SK-N-SH (cell line): Measurements from ENCODE around the gene TPRG1L. TPM values are rescaled to one million over a fixed set of nuclear protein-coding genes. Genes with fewer than 3 reads are reported as not detected.

Experiments
- CTCF ChIA-PET: fragments of 300-600, 350-600 bp; formaldehyde crosslinking; extraction: SDS; loops from one replicate; lab custom pipeline; 2021; lab: Yijun Ruan, JAX
- POLR2A ChIA-PET: fragments of 350-600 bp; sonication (Branson Sonifier 250); formaldehyde crosslinking; extraction: SDS; loops from one replicate; lab custom pipeline; 2020; ENCODE audit warnings: antibody characterized with exemption, inconsistent platforms; lab: Yijun Ruan, JAX
- DNase-seq: peaks from one replicate; pipeline ENCODE4 v3.0.0; 2012
- H2AFZ ChIP-seq: fragments of 200-600 bp; sonication (generic); 2 replicates; pipeline ENCODE4 v1.8.1; 2016; ENCODE audit warnings: antibody characterized with exemption, mild to moderate bottlenecking, low read depth
- H3F3A ChIP-seq: fragments of 200-600 bp; sonication (generic); replicated peaks from 2 replicates; pipeline ENCODE3; 2016; ENCODE audit warnings: antibody characterized with exemption, mild to moderate bottlenecking; ENCODE audit not compliant: insufficient read depth
- H3K27ac ChIP-seq, 2 experiments: fragments of 200-500 bp in 1 of 2; fragments of 200-600 bp in 1 of 2; sonication (Bioruptor generic) in 1 of 2; sonication (generic), shearing (Covaris generic) in 1 of 2; 2 replicates each; pipeline versions ENCODE4 v1.5.1 to v1.6.1; 2014 to 2016; ENCODE audit warnings: low read depth in 2 of 2, inconsistent platforms in 1 of 2, low read length in 1 of 2, mild to moderate bottlenecking in 1 of 2, mixed read lengths in 1 of 2
- H3K27me3 ChIP-seq: fragments of 200-600 bp; sonication (generic), shearing (Covaris generic); 2 replicates; pipeline ENCODE4 v1.6.1; 2016; ENCODE audit warnings: mixed run types; ENCODE audit not compliant: insufficient read depth
- H3K36me3 ChIP-seq, 2 experiments: fragments of 200-500 bp in 1 of 2; fragments of 200-600 bp in 1 of 2; sonication (Bioruptor generic) in 1 of 2; sonication (generic) in 1 of 2; replicated peaks in 1 of 2; 2 replicates each; pipeline versions ENCODE3 to v1.5.1; 2014 to 2016; ENCODE audit warnings: low read length in 1 of 2, mild to moderate bottlenecking in 1 of 2; ENCODE audit not compliant: insufficient read depth in 2 of 2, control insufficient read depth in 1 of 2
- H3K4me1 ChIP-seq, 2 experiments: fragments of 200-500 bp in 1 of 2; fragments of 200-600 bp in 1 of 2; sonication (Bioruptor generic) in 1 of 2; sonication (generic), shearing (Covaris generic) in 1 of 2; 2 replicates each; pipeline versions ENCODE4 v1.5.1 to v1.6.1; 2014 to 2016; ENCODE audit warnings: low read depth in 1 of 2, low read length in 1 of 2, mixed run types in 1 of 2; ENCODE audit not compliant: insufficient read depth in 2 of 2, control insufficient read depth in 1 of 2
- H3K4me2 ChIP-seq: fragments of 200-600 bp; sonication (generic), shearing (Covaris generic); 2 replicates; pipeline ENCODE4 v1.6.1; 2017; ENCODE audit warnings: mixed run types
- H3K4me3 ChIP-seq, 2 experiments: fragments of 200-500 bp in 1 of 2; fragments of 200-600 bp in 1 of 2; sonication (Bioruptor generic) in 1 of 2; sonication (generic), shearing (Covaris generic) in 1 of 2; 2 replicates each; pipeline versions ENCODE4 v1.5.1 to v1.8.1; 2014 to 2016; ENCODE audit warnings: low read depth in 2 of 2, inconsistent platforms in 1 of 2, low read length in 1 of 2, mild to moderate bottlenecking in 1 of 2, mixed read lengths in 1 of 2, moderate library complexity in 1 of 2
- H3K79me2 ChIP-seq: fragments of 200-600 bp; sonication (generic); 2 replicates; pipeline ENCODE4 v1.8.1; 2017; ENCODE audit warnings: mild to moderate bottlenecking; ENCODE audit not compliant: insufficient read depth
- H3K9ac ChIP-seq: fragments of 200-600 bp; sonication (generic); 2 replicates; pipeline ENCODE4 v1.6.1; 2017; ENCODE audit warnings: mixed run types
- H3K9me2 ChIP-seq: fragments of 200-600 bp; sonication (generic); 2 replicates; pipeline ENCODE4 v1.6.1; 2017; ENCODE audit warnings: mixed run types
- H3K9me3 ChIP-seq: fragments of 200-600 bp; sonication (generic); 2 replicates; pipeline ENCODE4 v1.6.1; 2017; ENCODE audit warnings: mixed run types, mild to moderate bottlenecking, moderate library complexity
- H4K20me1 ChIP-seq: fragments of 200-600 bp; sonication (generic); 2 replicates; pipeline ENCODE4 v1.6.1; 2017; ENCODE audit warnings: mild to moderate bottlenecking, mixed run types; ENCODE audit not compliant: insufficient read depth
- CHD2 ChIP-seq: fragments of 150-350 bp; IDR thresholded peaks from 2 replicates; pipeline ENCODE4 v1.6.1; 2018; ENCODE audit warnings: low read length; ENCODE audit not compliant: partially characterized antibody
- FOXM1 ChIP-seq: IDR thresholded peaks from 2 replicates; pipeline ENCODE4 v1.4.0; 2012; ENCODE audit warnings: low read depth, mild to moderate bottlenecking
- GABPA ChIP-seq: IDR thresholded peaks from 2 replicates; pipeline ENCODE4 v1.4.0; 2012; ENCODE audit warnings: low read depth, mild to moderate bottlenecking
- JUND ChIP-seq: IDR thresholded peaks from 2 replicates; pipeline ENCODE4 v1.4.0; 2012
- MEF2A ChIP-seq: IDR thresholded peaks from 2 replicates; pipeline ENCODE4 v1.4.0; 2012; ENCODE audit warnings: low read depth, borderline replicate concordance
- POLR2AphosphoS5 ChIP-seq: IDR thresholded peaks from 2 replicates; pipeline ENCODE4 v1.6.1; 2012; ENCODE audit warnings: low read depth, low read length
- RAD21 ChIP-seq: IDR thresholded peaks from 2 replicates; pipeline ENCODE4 v1.6.1; 2012; ENCODE audit warnings: mild to moderate bottlenecking, low read length
- RCOR1 ChIP-seq: fragments of 150-350 bp; IDR thresholded peaks from 2 replicates; pipeline ENCODE4 v1.6.1; 2017; ENCODE audit warnings: antibody characterized with exemption, low read length
- RFX5 ChIP-seq: IDR thresholded peaks from 2 replicates; pipeline ENCODE4 v1.6.1; 2012; ENCODE audit warnings: mild to moderate bottlenecking, improper control_type of control experiment, low read length
- RXRA ChIP-seq: IDR thresholded peaks from 2 replicates; pipeline ENCODE4 v1.4.0; 2012; ENCODE audit warnings: low read depth, mild to moderate bottlenecking, borderline replicate concordance
- SIN3A ChIP-seq: IDR thresholded peaks from 2 replicates; pipeline ENCODE4 v1.6.1; 2012; ENCODE audit warnings: low read depth, mild to moderate bottlenecking, low read length, moderate library complexity, borderline replicate concordance
- SMC3 ChIP-seq: IDR thresholded peaks from 2 replicates; pipeline ENCODE4 v1.6.1; 2012; ENCODE audit warnings: low read depth, low read length, improper control_type of control experiment
- TAF1 ChIP-seq: IDR thresholded peaks from 2 replicates; pipeline ENCODE4 v1.6.1; 2012; ENCODE audit warnings: low read depth, mild to moderate bottlenecking, low read length, moderate library complexity, borderline replicate concordance
- YY1 ChIP-seq: IDR thresholded peaks from 2 replicates; pipeline ENCODE4 v1.4.0; 2012; ENCODE audit warnings: low read depth, mild to moderate bottlenecking
- WGBS: methylation state at CpG from one replicate; pipeline ENCODE4 v1.1.6; 2017; ENCODE audit warnings: low lambda C conversion rate; 5-methylcytosine and 5-hydroxymethylcytosine counted together
- polyA plus RNA-seq, 3 experiments: library from polyadenylated mRNA; depleted of rRNA; stranded (reverse); fragments of >200 nt; gene quantifications; 2 replicates each; pipeline ENCODE4 v1.2.3, GENCODE V29; 2012
- TF ChIP-seq, protein P1 (sequence below): IDR thresholded peaks from 2 replicates; pipeline ENCODE4 v1.4.0; 2012; ENCODE audit warnings: low read depth, borderline replicate concordance
- TF ChIP-seq, protein P2 (sequence below): fragments of 200-600 bp; sonication (generic); IDR thresholded peaks from 2 replicates; pipeline ENCODE4 v1.6.1; 2017; ENCODE audit warnings: antibody characterized with exemption, mild to moderate bottlenecking, moderate library complexity

Gene TPRG1L
- polyA plus RNA-seq, 1 of the 3 experiments (the other 2 are of a cell fraction), result 25.9 TPM

DNA sequence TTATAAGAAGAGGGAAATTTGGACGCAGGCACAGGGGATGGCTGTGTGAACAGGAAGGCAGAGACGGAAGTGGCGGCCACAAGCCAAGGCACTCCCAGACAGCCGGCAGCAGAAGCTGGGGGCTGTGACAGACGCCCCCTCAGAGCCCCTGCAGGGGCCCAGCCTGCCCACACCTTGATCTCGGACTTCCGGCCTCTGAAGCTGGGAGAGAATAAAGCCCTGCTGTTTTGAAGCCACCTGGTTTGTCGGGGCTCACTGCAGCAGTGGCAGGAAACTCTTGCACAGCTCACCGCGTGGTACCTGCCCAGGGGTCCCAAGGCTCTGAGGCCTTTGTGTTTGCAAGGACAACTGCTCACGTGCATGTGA, 27.2 kb upstream of the TPRG1L start:
- CTCF ChIA-PET, result interaction anchor here (1.3 to 3.0 kb wide), 5 partner anchors 8 to 127 kb away, joined by 3 to 17 read pairs (median 7); no protein-coding TSS in a partner anchor
- POLR2A ChIA-PET, result no interaction called here
- H2AFZ ChIP-seq, result no peak overlapping the region
- H3K9me3 ChIP-seq, result no peaks in the 10 kb centered on the region
- no peaks in the 10 kb centered on the region for H3K79me2 ChIP-seq
- no peak overlapping the region for H3K9ac ChIP-seq
- no peaks in the 10 kb centered on the region for H3K27me3 ChIP-seq
- no peaks in the 10 kb centered on the region for H3F3A ChIP-seq
- no peak overlapping the region for H3K27ac ChIP-seq
- H3K4me3 ChIP-seq, result no peak overlapping the region
- H3K4me1 ChIP-seq, result peaks cover 0 to 23% of the 10 kb centered on the region in 2 experiments; a peak in 1 of 4 replicates
- no peaks in the 10 kb centered on the region for H3K9me2 ChIP-seq
- WGBS, result 92% methylated on average over 6 of the region's 11 CpGs
- TF ChIP-seq YY1 (no peak), GABPA (no peak), JUND (no peak), RFX5 (no peak), RXRA (no peak), MEF2A (no peak), TAF1 (no peak), RCOR1 (no peak), POLR2AphosphoS5 (no peak), SIN3A (no peak), SMC3 (no peak), CHD2 (no peak), RAD21 (no peak)
- TF ChIP-seq, protein P1, sequence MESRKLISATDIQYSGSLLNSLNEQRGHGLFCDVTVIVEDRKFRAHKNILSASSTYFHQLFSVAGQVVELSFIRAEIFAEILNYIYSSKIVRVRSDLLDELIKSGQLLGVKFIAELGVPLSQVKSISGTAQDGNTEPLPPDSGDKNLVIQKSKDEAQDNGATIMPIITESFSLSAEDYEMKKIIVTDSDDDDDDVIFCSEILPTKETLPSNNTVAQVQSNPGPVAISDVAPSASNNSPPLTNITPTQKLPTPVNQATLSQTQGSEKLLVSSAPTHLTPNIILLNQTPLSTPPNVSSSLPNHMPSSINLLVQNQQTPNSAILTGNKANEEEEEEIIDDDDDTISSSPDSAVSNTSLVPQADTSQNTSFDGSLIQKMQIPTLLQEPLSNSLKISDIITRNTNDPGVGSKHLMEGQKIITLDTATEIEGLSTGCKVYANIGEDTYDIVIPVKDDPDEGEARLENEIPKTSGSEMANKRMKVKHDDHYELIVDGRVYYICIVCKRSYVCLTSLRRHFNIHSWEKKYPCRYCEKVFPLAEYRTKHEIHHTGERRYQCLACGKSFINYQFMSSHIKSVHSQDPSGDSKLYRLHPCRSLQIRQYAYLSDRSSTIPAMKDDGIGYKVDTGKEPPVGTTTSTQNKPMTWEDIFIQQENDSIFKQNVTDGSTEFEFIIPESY, result no peak
- no peaks in the 10 kb centered on the region for H4K20me1 ChIP-seq
- no peak overlapping the region for H3K4me2 ChIP-seq
- DNase-seq, result no peak
- no peaks in the 10 kb centered on the region for H3K36me3 ChIP-seq

DNA sequence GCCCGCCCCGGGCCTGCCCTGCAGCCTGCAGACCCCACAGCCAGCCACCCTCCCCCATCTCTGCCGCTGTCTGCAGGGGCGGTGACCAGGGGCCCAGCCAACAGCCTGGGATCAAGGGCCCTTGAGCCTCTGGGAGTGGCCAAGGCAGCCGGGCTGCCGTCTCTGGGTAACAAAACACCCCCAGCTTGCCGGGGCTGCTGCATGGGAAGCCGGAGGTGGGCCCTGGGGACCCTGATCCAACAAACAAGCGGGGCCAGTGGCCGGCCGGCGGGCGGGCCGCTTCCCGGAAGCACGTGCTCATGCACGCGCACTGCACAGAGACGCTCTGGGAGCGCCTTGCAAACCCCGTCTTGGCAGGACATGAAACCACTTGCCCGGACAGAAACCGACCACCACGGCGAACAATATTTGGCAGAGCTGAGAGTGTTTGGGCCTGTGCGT, 26.7 kb upstream of the TPRG1L start:
- Histone ChIP-seq H3K4me2 (no peak overlapping the region), H3F3A (no peaks in the 10 kb centered on the region), H3K36me3 (no peaks in the 10 kb centered on the region), H3K4me3 (no peak overlapping the region), H4K20me1 (no peaks in the 10 kb centered on the region), H3K79me2 (no peaks in the 10 kb centered on the region), H2AFZ (no peak overlapping the region), H3K9ac (no peak overlapping the region), H3K9me3 (no peaks in the 10 kb centered on the region), H3K27me3 (no peaks in the 10 kb centered on the region), H3K27ac (no peak overlapping the region; a peak in 1 of 4 replicates), H3K9me2 (no peaks in the 10 kb centered on the region), H3K4me1 (peaks cover 0 to 23% of the 10 kb centered on the region in 2 experiments; a peak in 1 of 4 replicates)
- ChIA-PET POLR2A (no interaction called here), CTCF (interaction anchor here (1.3 to 3.0 kb wide), 7 partner anchors 9 to 126 kb away, joined by 4 to 17 read pairs (median 7); partner anchors contain the start of gene MEGF6)
- WGBS, result 90% methylated on average over 16 of the region's 26 CpGs
- TF ChIP-seq, protein P2, sequence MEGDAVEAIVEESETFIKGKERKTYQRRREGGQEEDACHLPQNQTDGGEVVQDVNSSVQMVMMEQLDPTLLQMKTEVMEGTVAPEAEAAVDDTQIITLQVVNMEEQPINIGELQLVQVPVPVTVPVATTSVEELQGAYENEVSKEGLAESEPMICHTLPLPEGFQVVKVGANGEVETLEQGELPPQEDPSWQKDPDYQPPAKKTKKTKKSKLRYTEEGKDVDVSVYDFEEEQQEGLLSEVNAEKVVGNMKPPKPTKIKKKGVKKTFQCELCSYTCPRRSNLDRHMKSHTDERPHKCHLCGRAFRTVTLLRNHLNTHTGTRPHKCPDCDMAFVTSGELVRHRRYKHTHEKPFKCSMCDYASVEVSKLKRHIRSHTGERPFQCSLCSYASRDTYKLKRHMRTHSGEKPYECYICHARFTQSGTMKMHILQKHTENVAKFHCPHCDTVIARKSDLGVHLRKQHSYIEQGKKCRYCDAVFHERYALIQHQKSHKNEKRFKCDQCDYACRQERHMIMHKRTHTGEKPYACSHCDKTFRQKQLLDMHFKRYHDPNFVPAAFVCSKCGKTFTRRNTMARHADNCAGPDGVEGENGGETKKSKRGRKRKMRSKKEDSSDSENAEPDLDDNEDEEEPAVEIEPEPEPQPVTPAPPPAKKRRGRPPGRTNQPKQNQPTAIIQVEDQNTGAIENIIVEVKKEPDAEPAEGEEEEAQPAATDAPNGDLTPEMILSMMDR, result no peak
- TF ChIP-seq SMC3 (no peak), RAD21 (no peak), RXRA (no peak), SIN3A (no peak), FOXM1 (no peak)
- no peak for DNase-seq
